NCI-H524 (cell line): Measurements from ENCODE around the gene DVL2.
A peak's percentile ranks its signal among the peaks of the same experiment; 100 is the strongest.

ENCODE experiments used
- DNase-seq, 2 experiments: peaks; one replicate each; lab custom pipeline; 2025; lab: John Stamatoyannopoulos, UW

Gene DVL2

DNA sequence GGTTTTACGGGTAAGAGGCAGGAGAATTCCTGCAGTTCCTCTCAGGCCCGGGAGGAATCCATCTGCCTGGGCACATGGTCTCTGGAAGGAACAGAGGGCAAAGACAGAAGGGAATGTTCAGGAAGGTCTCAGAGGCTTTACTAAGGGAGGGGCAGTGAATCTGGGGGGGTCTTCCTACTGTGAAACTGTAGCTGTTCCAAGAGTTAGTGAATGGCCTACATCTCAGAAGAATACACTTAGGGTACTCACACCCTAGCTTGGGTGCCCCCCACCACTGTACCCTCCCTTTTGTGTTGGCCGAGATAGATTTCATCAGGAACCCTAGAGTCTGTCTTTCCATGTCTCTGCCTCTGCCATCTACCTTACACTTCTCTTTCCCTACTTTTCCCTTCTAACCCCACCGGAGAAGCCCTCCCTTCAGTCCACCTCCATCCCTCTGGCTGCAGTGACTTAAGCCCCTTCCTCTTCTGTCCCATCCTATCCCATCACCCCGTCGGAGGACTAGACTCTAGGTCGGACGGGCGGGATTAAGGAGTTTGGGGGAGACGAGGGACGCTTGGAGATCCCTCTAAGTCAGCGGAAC is 15.0 kb downstream of the DVL2 start:
- DNase-seq: peak; percentile 30 to 35

DNA sequence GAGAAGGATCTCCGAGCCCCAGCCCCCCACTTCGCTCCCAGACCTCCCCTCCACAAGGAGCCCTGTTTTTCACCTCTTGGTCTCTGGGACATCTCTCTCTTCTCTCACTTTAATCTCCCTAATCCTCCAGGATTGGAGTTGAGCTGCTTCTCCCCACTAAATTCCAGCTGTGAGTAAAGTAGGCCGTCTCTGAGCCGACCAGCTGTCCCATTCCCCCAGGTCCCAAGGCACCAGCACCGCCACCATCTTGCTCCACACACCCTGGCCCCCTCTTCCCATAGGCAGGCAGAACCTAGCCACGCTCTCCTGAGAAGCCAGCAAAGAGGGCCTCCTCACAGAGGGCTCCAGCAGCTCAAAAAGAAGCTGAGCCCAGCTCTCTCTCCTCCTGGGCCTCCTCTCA is 15.6 kb downstream of the DVL2 start:
- DNase-seq: peak; percentile 19 to 61

DNA sequence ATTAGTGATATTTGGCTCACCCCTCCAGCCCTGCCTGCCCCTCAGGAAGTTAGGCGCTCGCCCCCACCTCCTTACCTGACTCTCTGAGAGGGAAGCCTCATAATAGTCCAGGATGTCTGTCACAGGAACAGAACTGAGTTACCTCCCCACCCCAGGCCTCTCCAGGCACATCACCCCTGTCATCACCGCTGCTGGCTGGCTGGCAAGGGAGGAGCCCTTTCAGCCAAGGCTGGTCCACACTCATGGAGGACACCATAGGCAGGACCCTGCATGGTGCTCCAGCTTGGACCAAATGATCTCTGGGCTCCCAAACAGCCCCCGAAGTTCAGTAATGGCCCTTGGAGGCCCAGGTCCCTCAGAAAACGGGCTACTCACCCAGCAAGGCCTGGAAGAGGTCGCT is 16.2 kb downstream of the DVL2 start:
- DNase-seq: no peak

DNA sequence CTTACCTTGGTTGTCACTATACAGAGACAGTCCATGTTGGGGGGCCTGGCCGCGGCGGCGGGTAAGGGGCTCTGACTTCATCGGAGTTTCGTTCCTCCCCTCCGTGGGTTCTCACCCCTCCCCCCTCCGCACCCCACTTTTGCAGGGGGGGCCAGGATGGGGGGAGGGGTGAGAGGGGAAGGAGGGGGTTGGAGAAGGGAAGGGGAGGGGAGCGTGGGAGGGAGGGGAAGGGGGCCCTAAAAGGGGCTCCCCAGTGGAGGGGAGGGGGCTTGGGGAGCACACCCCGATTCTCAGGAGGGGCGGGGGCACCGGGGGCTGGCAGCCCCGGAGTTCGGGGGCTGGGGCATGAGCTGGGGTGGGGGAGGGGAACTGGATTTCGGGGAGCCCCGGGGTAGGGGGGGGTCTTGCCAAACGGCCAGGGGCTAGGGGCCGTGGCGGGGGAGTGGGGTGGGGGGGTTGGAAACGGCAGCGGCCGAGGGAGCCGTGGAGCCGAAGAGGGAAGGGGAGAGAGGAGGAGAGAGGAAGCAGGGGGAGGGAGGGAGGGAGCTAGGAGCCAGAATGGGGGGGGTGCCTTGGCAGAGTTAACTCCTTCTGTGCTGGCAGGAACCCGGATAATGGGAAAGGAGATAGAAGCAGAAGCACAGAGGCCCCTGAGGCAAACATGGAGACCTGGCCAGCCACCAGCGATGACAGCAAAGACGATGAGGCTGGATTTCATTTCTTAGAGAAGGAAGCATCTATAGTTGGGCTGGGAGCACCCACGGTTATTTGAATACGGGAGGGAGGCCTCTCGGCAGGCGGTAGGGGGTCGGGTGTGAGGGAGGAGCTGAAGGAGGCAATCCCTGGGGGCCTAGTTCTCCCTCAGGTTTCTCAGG is 17.0 kb downstream of the DVL2 start:
- no peak for DNase-seq

DNA sequence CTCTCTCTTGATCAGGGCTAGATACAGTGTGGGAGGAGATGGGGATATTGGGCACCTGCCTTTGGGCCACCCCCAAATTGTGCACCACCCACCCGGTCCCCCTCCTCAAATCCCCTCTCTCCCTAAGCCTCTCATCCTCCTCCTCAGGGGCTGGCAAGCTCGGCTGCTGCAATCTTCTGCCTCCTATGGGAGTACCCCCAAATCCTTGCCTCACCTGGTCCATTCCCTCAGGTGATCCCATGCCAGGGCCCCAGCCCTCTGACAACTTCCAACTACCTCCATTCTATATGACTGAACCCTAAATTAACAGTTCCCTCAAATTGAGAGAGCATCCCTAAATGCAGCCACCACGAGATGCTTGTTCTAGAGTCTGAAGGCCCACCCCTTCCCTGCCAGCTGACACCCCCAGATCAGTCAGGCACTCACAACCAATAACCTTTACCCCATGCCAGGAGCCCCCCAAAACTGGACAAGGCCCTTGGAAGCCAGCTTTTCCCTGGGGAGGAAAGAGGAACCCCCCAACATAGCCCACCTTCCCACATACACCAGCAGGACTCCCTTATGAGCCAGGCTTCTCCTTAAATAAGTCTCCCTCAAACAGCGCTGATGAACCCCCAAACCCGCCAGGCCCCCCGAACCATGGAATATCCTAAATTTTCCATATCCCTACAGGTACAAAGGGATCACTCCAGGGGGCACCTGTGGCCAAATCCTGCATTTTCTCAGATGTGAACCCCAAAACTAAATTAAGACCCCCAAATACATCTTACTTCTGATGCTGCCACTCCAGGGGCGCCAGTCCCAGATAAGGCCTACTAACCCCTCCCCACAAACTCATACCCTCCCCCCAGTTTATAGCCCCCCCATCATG is 17.8 kb downstream of the DVL2 start:
- DNase-seq: no peak

DNA sequence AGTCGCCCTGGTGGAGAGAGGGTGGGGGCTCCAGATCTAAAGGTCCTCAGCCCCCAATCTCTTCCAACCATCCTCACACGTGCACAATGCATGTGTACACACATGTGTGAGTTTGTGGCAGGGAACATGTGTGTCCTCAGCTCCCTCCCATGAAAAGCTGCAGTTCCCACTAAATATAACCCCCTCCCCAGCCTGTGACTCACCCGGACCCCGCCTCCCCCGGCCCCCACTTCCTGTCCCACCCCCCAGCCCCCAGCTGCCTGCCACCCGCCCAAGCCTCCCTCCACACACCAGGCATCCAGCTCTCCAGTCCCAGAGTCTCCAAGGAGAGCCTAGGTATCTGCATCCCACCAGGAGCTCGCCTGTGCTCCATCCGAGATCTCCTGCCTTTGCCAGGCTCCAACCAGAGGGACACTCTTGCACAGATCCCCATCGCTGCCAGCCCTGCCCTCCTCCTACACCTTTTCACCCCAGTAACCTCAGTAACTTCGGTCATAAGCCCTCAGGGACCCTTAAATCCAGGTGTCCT is 18.6 kb downstream of the DVL2 start:
- DNase-seq: no peak

DNA sequence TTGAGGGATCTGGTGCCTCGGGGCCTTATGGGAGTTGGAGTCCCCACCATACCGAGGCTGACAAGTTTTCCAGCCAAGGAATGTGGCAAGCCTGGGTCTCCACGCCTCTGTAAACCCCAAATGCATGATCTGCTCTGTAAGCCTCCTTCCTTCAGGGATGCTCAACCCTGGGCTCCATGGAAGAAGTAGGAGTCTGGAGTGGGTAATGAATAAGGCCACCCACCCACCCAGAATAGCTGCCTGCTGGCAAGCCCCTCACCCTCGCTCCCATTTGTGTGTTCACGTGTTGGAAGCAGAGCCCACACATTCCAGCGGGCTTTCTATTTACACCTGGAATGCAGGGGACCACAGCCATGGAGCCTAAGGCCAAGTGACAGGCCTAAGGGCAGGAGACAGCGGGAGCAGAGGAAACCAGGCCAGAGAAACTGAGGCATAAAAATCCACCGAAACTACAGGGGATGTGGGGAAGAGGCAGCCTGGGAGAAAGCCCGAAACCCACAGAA is 19.1 kb downstream of the DVL2 start:
- DNase-seq: no peak

DNA sequence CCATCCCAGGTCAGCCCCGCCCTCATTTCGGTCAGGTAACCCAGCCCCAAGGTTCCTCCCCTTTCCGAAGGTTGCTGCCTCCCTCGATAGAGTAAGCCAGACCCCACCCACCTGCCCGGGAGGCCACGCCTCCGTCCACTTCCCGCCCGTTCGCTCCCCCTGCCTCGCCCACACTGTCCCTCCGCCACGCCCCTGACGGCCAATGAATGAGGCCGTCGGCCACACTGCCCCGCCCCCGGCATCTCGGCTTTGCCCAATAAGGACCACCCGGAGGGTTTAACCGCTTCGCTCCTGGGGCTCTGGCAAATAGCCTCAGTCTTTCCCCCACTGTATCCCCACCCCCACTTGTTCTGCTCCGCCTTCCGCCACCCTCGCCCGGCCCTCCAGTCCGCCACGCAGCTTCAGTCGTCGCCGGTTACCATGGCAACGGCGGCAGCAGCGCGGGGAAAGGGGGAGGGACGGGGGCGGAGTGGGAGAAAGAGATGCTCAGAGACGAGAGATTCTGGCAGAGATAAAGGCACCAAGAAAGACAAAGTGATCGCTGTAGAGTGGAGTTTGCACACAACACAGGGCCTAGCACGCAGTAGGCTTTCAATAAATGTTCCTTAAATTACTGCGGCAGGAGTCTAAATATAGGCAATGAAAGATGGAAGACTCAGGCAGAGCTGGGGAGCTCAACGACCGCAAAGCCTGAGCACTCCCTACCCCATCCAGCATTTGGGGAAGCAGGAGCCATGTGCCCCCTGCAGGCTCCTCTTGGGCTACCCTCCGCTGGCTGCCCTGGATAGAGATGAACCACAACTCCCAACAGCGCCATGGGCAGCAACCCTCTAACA is 19.8 kb downstream of the DVL2 start:
- DNase-seq: peak; percentile 82 to 93

DNA sequence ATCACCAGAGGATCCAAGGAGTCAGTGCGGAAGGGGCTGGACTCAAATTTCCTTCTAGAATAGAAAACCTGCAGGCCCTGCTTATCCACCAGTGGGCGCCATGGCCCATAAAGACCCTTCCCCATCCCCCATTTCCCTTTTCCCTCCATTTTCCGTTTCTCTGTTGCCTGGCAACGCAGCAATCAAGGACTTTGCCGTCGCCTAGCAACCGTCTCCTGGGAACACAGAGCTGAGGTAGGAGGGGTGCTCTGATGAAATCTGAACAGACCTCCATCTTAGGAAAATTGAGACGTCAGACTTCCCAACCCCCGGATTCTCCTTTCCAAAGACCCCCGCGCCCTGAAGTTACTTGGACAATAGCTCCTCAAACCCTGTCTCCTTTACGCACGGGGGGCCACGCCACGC is 20.4 kb downstream of the DVL2 start:
- peak; percentile 79 to 90 for DNase-seq

DNA sequence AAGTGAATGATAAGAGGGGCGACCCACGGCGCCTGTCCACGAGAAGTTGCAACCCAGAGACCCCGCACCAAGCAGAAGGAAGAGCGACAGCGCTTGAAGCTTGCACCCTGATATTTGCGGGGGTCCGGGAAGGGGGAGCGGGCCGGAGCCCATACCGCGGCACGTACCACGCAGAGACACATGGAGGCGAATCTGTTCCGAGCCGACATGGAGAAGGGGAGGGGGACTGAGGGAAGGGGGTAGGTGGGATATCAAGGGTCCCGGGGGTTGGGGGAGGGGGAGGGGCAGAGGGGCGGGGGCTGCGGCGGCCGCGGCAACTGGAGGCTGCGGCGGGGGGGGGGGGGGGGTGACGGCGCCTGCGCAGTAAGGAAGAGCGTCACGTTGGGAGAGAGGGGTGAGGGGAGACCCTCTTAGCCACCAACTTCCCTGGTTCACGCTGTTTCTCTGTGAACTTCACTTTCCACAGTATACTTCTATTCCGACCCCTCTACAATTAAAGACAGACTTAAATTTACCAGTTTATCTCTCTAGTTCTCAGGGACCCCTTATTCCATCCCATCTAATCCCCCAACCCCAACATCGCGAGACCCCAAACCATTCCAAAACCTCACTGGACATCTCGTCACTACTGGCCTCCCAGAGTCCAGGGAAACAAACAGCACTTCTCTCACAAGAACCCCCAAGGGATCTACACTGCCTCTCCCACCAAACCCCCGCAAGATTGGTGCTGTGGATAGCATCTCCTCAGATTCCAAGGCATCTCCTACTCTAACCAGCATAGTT is 22.6 kb downstream of the DVL2 start:
- DNase-seq: no peak

DNA sequence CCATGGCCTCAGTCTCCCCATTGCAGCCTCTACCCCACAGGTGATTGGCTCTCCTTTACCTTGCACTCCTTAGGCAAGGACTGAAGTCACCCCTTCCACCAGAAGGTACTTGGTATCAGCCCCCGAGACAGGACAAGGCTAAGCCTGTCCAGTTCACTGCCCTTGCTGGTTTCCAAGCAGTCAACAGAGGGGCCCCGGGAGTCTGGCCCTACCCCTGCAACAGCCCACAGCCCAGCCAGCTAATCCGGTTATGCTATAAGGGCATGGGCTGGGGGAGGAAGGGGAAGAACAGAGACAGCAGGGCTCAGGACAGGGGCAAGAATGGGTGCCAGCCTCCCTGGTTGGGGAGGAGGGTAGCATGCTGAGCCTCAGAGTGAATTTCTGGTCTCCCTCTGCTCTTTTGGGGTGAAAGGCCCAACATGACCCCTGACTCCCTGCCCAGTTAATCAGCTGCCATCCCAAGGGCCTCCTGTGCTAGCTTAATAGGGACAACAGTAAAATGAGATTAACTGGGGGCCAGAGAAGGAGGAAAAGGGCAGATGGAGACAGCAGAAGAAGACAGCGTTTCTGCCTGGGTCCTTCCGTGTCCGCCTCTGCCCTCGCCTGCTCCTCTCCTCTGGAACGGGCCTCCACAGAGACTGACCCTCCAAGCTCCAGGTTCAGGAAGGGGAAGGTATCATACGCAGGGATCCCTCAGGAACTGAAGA is 25.4 kb downstream of the DVL2 start:
- no peak for DNase-seq

DNA sequence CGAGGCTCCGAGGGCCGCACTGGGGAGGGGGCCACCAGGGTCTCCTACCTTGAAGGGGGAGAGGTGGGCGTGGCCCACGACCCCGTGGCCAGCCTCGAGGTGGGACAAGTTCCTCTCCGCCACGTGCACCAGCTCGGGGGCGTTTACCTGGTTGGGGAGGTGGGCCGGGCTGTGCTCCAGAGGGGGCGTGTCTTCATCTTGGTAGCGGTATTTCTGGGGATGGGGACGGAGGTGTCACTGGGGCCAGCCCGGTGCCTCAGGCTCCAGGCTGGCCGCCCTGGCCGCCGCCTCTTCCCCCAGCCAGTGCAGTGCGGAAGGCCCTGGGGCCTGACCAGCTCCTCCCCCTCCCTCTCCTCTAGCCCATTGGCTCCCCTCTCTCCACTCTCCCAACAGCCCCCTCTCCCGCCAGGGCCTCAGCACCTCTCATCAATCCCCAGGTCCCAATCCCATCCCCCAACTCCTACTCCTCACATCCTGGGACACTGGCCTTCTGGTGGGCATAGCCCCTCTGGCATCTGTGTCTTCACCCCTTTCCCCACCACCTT is 26.2 kb downstream of the DVL2 start:
- no peak for DNase-seq

DNA sequence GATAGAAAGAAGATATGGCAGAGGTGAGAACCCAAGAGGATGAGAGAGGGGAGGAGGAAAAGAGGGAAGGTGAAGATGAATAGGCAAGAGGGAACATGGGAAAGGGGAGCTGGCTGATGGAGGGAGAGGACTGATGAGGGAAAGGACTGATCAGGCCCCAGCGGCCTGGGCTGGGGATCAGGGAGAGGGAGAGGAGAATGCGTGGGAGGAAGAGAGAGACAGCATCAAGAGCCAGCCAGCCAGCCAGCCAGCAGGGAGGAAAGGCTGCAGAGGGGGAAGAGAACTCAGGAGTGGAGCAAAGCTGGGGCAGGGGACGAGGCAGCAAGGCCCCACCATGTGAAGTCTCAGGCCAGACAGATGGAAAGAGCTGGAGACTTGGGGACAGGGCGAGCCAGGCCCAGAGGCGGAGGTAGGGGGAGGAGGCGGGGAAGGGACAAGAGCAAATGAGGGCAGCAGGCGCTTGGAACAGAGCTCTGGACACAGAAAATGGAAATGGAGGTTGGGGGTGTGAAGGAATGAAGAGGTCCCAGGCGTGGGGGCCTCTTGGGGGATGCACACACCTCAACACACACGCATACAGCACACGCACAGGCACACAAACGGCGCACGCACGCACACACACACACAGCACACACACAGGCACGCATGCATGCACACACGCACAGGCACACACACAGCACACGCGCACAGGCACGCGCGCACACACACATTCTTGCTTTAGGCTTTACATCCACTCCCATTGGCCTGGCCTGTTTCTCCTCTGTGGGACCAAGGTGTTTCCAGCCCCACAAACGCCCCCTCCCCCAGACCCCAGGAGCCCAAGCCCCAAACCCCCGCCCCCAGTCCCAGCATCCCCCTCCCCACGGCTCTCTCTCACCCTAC is 27.0 kb downstream of the DVL2 start:
- no peak for DNase-seq

DNA sequence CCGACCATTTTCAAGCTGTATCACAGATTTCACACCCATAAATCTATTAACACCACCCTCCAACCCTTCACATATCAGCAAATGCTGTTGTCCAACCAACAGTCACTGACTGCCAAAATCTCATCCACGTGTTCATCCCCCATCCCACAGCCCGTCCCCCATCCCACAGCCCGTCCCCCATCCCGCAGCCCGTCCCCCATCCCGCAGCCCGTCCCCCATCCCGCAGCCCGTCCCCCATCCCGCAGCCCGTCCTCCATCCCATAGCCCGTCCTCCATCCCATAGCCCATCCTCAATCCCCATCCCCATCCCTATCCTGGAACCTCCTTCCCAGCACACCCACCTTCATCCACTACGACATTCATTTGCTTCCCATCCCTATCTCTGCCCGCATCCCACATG is 28.8 kb downstream of the DVL2 start:
- no peak for DNase-seq

DNA sequence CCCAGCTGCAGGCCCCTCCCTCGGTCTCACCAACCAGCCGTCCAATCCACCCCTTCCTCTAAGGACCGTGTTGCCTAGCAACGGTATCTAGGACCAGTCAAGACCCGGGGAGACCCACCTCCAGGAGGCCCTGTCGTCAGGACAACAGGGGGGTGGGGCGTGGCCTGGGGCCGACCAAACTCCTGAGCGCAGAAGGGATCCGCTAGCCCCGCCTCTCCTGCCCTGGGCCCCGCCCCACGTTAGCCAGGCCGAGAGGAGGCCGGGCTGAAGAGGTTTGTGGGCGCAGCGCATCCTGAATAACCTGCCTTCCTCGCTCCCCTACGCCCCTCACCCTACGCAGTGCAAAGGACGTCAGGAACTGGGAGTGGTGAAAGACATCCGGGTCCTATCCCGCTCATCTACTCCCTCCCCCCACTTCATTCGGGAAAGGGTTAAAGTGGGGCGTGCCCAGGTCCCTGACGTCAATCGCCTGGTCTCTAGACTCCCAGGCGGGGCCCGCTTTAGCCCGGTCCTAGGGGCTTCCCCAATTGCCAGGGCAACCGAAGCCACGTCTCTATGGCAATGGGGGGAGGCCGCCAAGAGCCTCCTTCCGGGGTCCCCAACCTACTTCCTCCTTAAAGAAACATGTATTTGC is 29.4 kb downstream of the DVL2 start:
- DNase-seq: peak; percentile 80 to 90

DNA sequence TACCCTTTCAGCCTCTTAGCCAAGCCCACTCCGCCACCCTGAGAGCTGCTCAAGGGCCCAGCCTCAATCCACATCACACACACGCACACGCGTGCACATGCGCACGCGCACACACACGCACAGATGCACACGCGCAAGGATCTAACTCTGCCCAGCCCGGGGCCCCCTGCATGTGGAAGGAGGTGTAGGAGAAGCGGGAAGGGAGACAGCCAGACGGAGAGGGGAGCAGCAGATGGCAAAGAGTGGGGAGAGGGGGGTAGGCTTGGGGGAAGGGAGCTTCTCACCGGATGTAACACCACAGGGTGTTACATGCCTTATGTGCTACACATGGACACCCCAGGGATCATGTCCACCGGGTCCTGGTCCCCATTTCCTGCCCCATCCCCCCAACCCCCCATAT is 30.0 kb downstream of the DVL2 start:
- DNase-seq: peak; percentile 58 to 87

DNA sequence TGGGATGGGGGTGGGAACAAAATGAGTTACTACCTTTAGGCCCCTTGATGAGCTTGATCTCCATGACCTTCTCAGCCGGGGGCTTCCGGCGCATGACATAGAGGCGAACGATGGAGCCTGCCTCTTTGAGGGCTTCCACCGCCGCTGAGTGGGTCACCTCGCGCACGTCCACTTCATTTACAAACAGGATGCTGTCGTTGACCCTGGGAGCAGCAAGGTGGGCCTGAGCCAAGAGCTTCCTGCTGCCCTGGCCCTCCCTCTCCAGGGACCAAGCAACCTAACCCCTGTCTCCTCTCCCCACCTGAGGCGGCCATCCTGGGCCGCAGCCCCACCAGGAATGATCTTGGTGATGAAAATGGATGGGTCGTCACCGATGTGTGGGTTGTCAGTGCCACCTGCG is 30.9 kb downstream of the DVL2 start:
- DNase-seq: no peak
